ENCODE results near the gene PGC. TPM values are rescaled to one million over a fixed set of nuclear protein-coding genes. Genes with fewer than 3 reads are reported as not detected.

PGC gene
- total and polyA plus RNA-seq, 12 donors: 0.58 to 2.0 TPM; not detected in 10

- Histone ChIP-seq H3K27ac (no peak overlapping the region), H3K9me3 (no peaks in the 10 kb centered on the region), H3K36me3 (peaks cover 0 to under 1% (median 0%) of the 10 kb centered on the region in 9 donors), H3K27me3 (no peaks in the 10 kb centered on the region), H3K4me1 (peaks cover 38 to 99% (median 84%) of the 10 kb centered on the region in 9 donors), H3K4me3 (no peak overlapping the region)
- ATAC-seq: no peak
- intact Hi-C loops (cut with DNase I): loop anchor here in 1 of 10 donors (5.0 kb wide), 1 partner anchor 68 kb away; the partner anchor contains the start of gene FRS3
- no peak for DNase-seq
- WGBS, 2 donors: 93 to 96% methylated on average over 2 of the region's 2 CpGs
- no peak for TF ChIP-seq CTCF (IDR thresholded peaks at IDR 0.05)
These were observed 37.8 kb downstream of the PGC start for GRCh38 chr6:41709375-41709774.

- Histone ChIP-seq H3K36me3 (no peaks in the 10 kb centered on the region), H3K27ac (peak overlapping the region in 3 of 10 donors; percentile 79 to 86 (median 80)), H3K4me3 (no peak overlapping the region), H3K9me3 (no peaks in the 10 kb centered on the region), H3K27me3 (no peaks in the 10 kb centered on the region), H3K4me1 (peaks cover 43 to 99% (median 85%) of the 10 kb centered on the region in 9 donors)
- ATAC-seq: no peak
- DNase-seq: no peak
- 96 to 97% methylated on average over 3 of the region's 3 CpGs for WGBS, 2 donors
- TF ChIP-seq CTCF (IDR thresholded peaks at IDR 0.05): no peak
- intact Hi-C loops (cut with DNase I): loop anchor here in 1 of 10 donors (5.0 kb wide), 1 partner anchor 68 kb away; the partner anchor contains the start of gene FRS3
These were observed 38.3 kb downstream of the PGC start for GRCh38 chr6:41708856-41709255.

- 53 to 61% methylated on average over 14 of the region's 14 CpGs for WGBS, 2 donors
- H3K4me3 ChIP-seq: no peak overlapping the region
- no peak for TF ChIP-seq CTCF (IDR thresholded peaks at IDR 0.05)
- DNase-seq: peak in 1 of 2 donors; percentile 38
- peaks cover 0 to 5% (median 0%) of the 10 kb centered on the region in 9 donors for H3K36me3 ChIP-seq
- peaks cover 37 to 96% (median 79%) of the 10 kb centered on the region in 9 donors for H3K4me1 ChIP-seq
- H3K9me3 ChIP-seq: no peaks in the 10 kb centered on the region
- no peaks in the 10 kb centered on the region for H3K27me3 ChIP-seq
- intact Hi-C loops (cut with DNase I): loop anchor here in 2 of 10 donors (2.0 to 5.0 kb wide), 3 partner anchors 25 to 70 kb away; partner anchors contain the start of genes FRS3 (in 1 of the 2) and TFEB (in 1 of the 2)
- peak in 2 of 8 donors; percentile 1 to 2 for ATAC-seq
- peak overlapping the region in 9 of 10 donors; percentile 66 to 92 (median 82) for H3K27ac ChIP-seq
These were observed 39.5 kb downstream of the PGC start for GRCh38 chr6:41707565-41708200.

- Histone ChIP-seq H3K36me3 (peaks cover 0 to 6% (median 0%) of the 10 kb centered on the region in 9 donors), H3K4me1 (peaks cover 36 to 96% (median 72%) of the 10 kb centered on the region in 9 donors), H3K4me3 (no peak overlapping the region), H3K27ac (peak overlapping the region in 9 of 10 donors; percentile 66 to 92 (median 82)), H3K9me3 (no peaks in the 10 kb centered on the region), H3K27me3 (no peaks in the 10 kb centered on the region)
- DNase-seq (no peak), ATAC-seq (peak in 7 of 8 donors; percentile 10 to 38 (median 27))
- no peak for TF ChIP-seq CTCF (IDR thresholded peaks at IDR 0.05)
- WGBS, 2 donors: 59 to 70% methylated on average over 9 of the region's 9 CpGs
- intact Hi-C loops (cut with DNase I): loop anchor here in 4 of 10 donors (1.0 to 5.0 kb wide), 4 partner anchors 26 to 70 kb away; partner anchors contain the start of genes TFEB (in 3 of the 4) and FRS3 (in 1 of the 4)
These were observed 40.2 kb downstream of the PGC start for GRCh38 chr6:41706876-41707564.
